ENCODE results near the gene CCDC85C. TPM values are rescaled to one million over a fixed set of nuclear protein-coding genes. Genes with fewer than 3 reads are reported as not detected.

The CCDC85C gene
- polyA plus RNA-seq, 3 donors: 23.7 to 27.9 (median 25.4) TPM

- DNase-seq (ENCODE audit: low read depth in 3 of 3, low spot score in 2 of 3): no peak
Measured at GRCh38 chr14:99481745-99482099, 122.3 kb downstream of the CCDC85C start.

- DNase-seq (ENCODE audit: low read depth in 3 of 3, low spot score in 2 of 3): peak; percentile 99
Measured at GRCh38 chr14:99480917-99481744, 122.9 kb downstream of the CCDC85C start, which contains the start of gene CCNK. CCNK (plus strand) TSS chr14:99481409; CDS start chr14:99492678, 11,269 bp downstream.

- DNase-seq (ENCODE audit: low read depth in 3 of 3, low spot score in 2 of 3): peak in 1 of 3 donors; percentile 10
Measured at GRCh38 chr14:99479906-99480869, 123.8 kb downstream of the CCDC85C start, which contains the start of gene SETD3. SETD3 (minus strand) TSS chr14:99480859; CDS start chr14:99465805, 15,054 bp downstream.

GRCh38 chr14:99479160-99479905 is 124.7 kb downstream of the CCDC85C start:
- DNase-seq (ENCODE audit: low read depth in 3 of 3, low spot score in 2 of 3): peak in 1 of 3 donors; percentile 17

GRCh38 chr14:99478128-99478527 is 125.9 kb downstream of the CCDC85C start:
- no peak for DNase-seq (ENCODE audit: low read depth in 3 of 3, low spot score in 2 of 3)

GRCh38 chr14:99476864-99477263 is 127.1 kb downstream of the CCDC85C start:
- no peak for DNase-seq (ENCODE audit: low read depth in 3 of 3, low spot score in 2 of 3)

- no peak for DNase-seq (ENCODE audit: low read depth in 3 of 3, low spot score in 2 of 3)
Measured at GRCh38 chr14:99475660-99476059, 128.3 kb downstream of the CCDC85C start.

- DNase-seq (ENCODE audit: low read depth in 3 of 3, low spot score in 2 of 3): no peak
Measured at GRCh38 chr14:99475179-99475578, 128.8 kb downstream of the CCDC85C start.

- no peak for DNase-seq (ENCODE audit: low read depth in 3 of 3, low spot score in 2 of 3)
Measured at GRCh38 chr14:99473458-99473857, 130.5 kb downstream of the CCDC85C start.

GRCh38 chr14:99472937-99473336 is 131.1 kb downstream of the CCDC85C start:
- DNase-seq (ENCODE audit: low read depth in 3 of 3, low spot score in 2 of 3): no peak

GRCh38 chr14:99471731-99472130 is 132.3 kb downstream of the CCDC85C start:
- no peak for DNase-seq (ENCODE audit: low read depth in 3 of 3, low spot score in 2 of 3)

- DNase-seq (ENCODE audit: low read depth in 3 of 3, low spot score in 2 of 3): no peak
Measured at GRCh38 chr14:99468836-99469592, 135.0 kb downstream of the CCDC85C start.

GRCh38 chr14:99468081-99468480 is 135.9 kb downstream of the CCDC85C start:
- DNase-seq (ENCODE audit: low read depth in 3 of 3, low spot score in 2 of 3): no peak

GRCh38 chr14:99467336-99468078 is 136.5 kb downstream of the CCDC85C start:
- DNase-seq (ENCODE audit: low read depth in 3 of 3, low spot score in 2 of 3): no peak

GRCh38 chr14:99466758-99467157 is 137.2 kb downstream of the CCDC85C start:
- DNase-seq (ENCODE audit: low read depth in 3 of 3, low spot score in 2 of 3): no peak

- no peak for DNase-seq (ENCODE audit: low read depth in 3 of 3, low spot score in 2 of 3)
Measured at GRCh38 chr14:99465288-99465687, 138.7 kb downstream of the CCDC85C start.

- no peak for DNase-seq (ENCODE audit: low read depth in 3 of 3, low spot score in 2 of 3)
Measured at GRCh38 chr14:99463974-99464373, 140.0 kb downstream of the CCDC85C start.

GRCh38 chr14:99462210-99462609 is 141.8 kb downstream of the CCDC85C start:
- no peak for DNase-seq (ENCODE audit: low read depth in 3 of 3, low spot score in 2 of 3)

Measured in right renal cortex interstitium (tissue), 3 donors.